Ishikawa (cell line): ENCODE measurements around the gene FAM221B.

ENCODE experiments used
- CEBPB ChIP-seq: IDR thresholded peaks from 2 replicates; pipeline ENCODE4 v1.6.1; 2012
- CREB1 ChIP-seq: IDR thresholded peaks from 2 replicates; pipeline ENCODE4 v1.6.1; 2012; ENCODE audit warnings: low read depth
- EGR1 ChIP-seq: IDR thresholded peaks from 2 replicates; pipeline ENCODE4 v1.6.1; 2012
- REST ChIP-seq: IDR thresholded peaks from 2 replicates; pipeline ENCODE4 v1.6.1; 2012; ENCODE audit warnings: low read depth, mild to moderate bottlenecking
- TEAD4 ChIP-seq: IDR thresholded peaks from 2 replicates; pipeline ENCODE4 v1.6.1; 2012

- no peak for TF ChIP-seq EGR1
- TF ChIP-seq REST: no peak
- TF ChIP-seq TEAD4: no peak
- no peak for TF ChIP-seq CEBPB
- peak; percentile 57; the same call in 1 of the 2 replicates for TF ChIP-seq CREB1
Observed at GRCh38 chr9:35829084-35829763, 692 bp upstream of the FAM221B start, which contains the start of gene TMEM8B.
